Kidney epithelial cell (primary cell): ENCODE measurements around the gene RBM12. TPM values are rescaled to one million over a fixed set of nuclear protein-coding genes. Genes with fewer than 3 reads are reported as not detected.

ENCODE experiments used
- DNase-seq: peaks from one replicate; pipeline ENCODE4 v3.0.0-alpha.2; 2010; ENCODE audit warnings: low read depth
- H3K27me3 ChIP-seq: 2 replicates; pipeline ENCODE4 v1.6.0; 2011; ENCODE audit warnings: low read length; ENCODE audit not compliant: control insufficient read depth, insufficient read depth
- H3K36me3 ChIP-seq: 2 replicates; pipeline ENCODE4 v1.5.1; 2011; ENCODE audit warnings: low read length; ENCODE audit not compliant: control insufficient read depth, insufficient read depth
- H3K4me3 ChIP-seq: 2 replicates; pipeline ENCODE4 v1.5.1; 2011; ENCODE audit warnings: low read depth, mild to moderate bottlenecking, control low read depth, low read length
- total RNA-seq: library from RNA; depleted of rRNA; stranded (reverse); fragments of >200 nt; gene quantifications from 2 replicates; pipeline ENCODE4 v1.2.3, GENCODE V29; 2015
- TF ChIP-seq, protein P1 (sequence below): IDR thresholded peaks from 2 replicates; pipeline ENCODE4 v1.5.1; 2011; ENCODE audit warnings: mild to moderate bottlenecking, moderate library complexity, low read length, control low read depth, inconsistent platforms; ENCODE audit not compliant: insufficient read depth, poor library complexity, severe bottlenecking

Gene RBM12
- total RNA-seq, 1 donor from 2014 or later = 43.2 TPM

DNA sequence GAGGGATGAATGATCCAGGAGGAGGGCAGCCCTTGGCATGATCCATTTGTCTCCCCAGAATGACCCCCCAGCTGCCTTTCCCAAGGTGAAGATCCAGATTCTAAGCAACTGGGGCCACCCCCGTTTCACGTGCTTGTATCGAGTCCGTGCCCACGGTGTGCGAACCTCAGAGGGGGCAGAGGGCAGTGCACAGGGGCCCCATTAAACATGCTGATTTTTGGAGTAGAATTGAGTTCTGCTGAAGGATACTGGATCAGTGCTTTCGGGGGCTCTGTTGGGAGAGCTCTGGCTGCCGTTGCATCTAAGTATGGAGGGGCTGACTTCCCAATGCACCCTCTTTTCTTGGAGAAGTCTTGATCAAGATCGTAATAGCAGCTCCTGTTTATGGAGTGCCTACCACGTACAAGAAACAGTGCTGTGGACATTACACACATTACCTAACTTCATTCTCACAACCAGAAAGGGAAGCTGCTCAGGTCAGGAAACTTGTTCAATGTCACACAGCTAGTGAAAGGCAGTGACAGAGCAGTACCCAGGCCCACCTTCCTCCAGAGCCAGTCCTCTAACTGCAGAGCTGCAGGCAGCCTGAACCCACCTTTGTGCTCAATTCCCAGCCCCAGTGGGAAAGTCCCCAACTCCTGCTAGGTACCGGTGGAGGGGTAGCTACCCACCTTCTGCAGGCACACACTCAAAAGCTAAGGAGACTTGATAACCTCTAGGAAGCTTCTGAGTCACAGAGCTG is 43.7 kb downstream of the RBM12 start:
- Histone ChIP-seq H3K27me3 (no peaks in the 10 kb centered on the region), H3K4me3 (no peak overlapping the region), H3K36me3 (peaks cover 3% of the 10 kb centered on the region)
- no peak for DNase-seq
- TF ChIP-seq, protein P1, sequence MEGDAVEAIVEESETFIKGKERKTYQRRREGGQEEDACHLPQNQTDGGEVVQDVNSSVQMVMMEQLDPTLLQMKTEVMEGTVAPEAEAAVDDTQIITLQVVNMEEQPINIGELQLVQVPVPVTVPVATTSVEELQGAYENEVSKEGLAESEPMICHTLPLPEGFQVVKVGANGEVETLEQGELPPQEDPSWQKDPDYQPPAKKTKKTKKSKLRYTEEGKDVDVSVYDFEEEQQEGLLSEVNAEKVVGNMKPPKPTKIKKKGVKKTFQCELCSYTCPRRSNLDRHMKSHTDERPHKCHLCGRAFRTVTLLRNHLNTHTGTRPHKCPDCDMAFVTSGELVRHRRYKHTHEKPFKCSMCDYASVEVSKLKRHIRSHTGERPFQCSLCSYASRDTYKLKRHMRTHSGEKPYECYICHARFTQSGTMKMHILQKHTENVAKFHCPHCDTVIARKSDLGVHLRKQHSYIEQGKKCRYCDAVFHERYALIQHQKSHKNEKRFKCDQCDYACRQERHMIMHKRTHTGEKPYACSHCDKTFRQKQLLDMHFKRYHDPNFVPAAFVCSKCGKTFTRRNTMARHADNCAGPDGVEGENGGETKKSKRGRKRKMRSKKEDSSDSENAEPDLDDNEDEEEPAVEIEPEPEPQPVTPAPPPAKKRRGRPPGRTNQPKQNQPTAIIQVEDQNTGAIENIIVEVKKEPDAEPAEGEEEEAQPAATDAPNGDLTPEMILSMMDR = no peak

DNA sequence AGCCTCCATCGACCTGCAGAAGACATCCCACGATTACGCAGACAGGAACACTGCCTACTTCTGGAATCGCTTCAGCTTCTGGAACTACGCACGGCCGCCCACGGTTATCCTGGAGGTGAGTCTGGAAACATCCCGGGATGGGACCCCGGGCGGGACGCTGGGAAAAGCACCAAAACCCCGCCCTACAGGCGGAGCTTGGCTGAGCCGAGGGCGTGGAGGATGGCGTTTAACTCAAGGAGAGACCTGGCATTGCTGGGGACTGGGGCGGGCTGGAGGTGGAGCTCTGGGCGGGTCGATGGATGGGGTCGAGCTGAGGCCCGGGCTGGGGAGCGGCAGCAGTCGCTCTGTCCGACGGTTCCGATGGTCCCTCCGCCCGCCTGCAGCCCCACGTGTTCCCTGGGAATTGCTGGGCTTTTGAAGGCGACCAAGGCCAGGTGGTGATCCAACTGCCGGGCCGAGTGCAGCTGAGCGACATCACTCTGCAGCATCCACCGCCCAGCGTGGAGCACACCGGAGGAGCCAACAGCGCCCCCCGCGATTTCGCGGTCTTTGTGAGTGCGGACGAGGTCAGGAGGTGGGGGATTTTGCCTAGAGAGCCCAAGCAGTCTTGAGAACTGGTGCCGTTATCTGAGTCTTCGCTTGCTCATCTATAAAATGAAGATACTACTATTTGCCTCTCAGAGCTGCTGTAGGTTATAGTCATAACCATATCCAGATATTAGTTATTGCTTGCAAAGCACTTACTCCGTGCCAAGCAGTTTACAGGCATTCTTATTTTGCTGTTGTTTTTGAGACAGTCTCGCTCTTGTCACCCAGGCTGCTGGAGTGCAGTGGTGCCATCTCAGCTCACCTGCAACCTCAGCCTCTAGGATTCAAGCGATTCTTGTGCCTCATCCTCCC is 45.3 kb downstream of the RBM12 start:
- peak overlapping the region; percentile 48 for H3K4me3 ChIP-seq
- peaks cover 1% of the 10 kb centered on the region for H3K36me3 ChIP-seq
- H3K27me3 ChIP-seq = no peaks in the 10 kb centered on the region
- TF ChIP-seq, protein P1 = peak; percentile 65
- peak; percentile 58 for DNase-seq

DNA sequence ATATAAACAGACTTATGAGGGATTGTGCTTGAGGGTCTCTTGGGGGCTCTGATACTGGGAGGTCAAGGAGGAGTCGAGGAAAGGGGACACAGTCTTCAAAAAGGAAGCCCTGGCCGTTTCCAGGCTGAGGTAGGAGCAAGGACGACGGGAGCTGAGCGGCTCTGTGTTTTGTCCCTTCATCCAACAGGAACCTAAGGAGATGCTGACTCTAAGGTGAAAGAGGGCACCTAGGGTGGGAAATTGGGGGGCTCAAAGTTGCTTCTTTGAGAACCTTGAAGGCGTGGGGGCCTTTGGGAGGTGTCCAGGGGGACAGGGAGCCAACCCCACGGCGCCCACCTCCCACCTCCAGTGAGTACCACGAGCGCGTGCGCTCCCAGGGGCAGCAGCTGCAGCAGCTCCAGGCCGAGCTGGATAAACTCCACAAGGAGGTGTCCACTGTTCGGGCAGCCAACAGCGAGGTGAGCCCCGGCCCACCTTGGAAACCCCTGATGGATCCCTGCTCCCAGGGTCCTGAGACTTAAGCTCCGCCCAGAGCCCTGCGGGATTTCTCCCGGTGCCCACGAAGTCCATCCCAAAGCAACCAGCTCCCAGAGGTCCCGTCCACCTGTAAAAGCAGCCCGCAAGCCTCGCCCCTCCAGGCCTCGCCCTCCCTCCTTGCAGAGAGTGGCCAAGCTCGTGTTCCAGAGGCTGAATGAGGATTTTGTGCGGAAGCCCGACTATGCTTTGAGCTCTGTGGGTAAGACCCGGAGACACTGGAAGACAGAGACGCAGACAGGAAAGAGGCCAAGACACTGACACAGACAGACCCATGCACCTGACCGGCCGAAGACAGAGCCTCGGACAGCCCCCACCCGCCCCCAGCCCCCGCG is 46.2 kb downstream of the RBM12 start:
- TF ChIP-seq, protein P1 = no peak
- no peak for DNase-seq
- peaks cover 1% of the 10 kb centered on the region for H3K36me3 ChIP-seq
- no peaks in the 10 kb centered on the region for H3K27me3 ChIP-seq
- H3K4me3 ChIP-seq = peak overlapping the region; percentile 48

DNA sequence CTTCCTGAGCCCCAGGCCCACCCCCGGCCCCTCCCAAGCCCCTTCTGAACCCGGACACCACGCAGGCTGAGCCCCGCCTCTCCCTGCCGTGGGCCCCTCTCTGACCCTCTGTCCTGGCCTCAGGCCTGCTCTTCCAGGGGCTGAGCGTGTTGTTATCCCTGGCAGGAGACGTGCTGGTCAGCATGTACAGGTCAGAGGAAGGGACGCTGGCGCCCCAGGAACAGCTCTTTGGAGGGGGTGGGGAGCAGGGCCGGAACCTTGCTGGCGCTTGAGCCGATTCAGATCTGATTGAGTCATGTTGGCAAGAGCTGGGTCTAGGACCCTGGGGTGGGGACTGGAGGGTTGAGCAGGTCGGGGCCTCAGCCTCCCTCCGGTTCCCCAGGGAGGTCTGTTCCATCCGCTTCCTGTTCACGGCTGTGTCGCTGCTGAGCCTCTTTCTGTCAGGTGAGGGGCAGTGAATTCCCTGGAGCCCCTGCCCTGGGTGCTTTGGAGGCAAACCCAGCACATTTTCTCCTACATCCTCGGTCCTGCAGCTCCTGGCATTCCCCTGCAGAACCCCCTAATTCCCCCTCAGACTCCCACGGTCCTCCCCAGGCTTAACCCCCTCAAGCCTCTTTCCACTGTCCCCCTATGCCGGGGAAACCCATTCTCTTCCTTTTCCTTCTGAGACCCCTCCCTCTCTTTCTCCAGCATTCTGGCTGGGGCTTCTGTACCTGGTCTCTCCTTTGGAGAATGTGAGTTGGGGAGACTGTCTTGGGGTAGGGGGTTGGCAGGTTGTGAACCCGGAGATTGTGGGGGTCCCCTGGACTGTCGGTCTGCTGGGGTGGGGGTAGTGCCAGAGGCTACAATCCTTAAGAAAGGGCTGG is 47.1 kb downstream of the RBM12 start:
- TF ChIP-seq, protein P1 = peak; percentile 50
- H3K4me3 ChIP-seq = peak overlapping the region; percentile 48
- DNase-seq = peak; percentile 32
- no peaks in the 10 kb centered on the region for H3K27me3 ChIP-seq
- peaks cover 1% of the 10 kb centered on the region for H3K36me3 ChIP-seq
